Heart right ventricle (tissue), 16 donors: ENCODE data around the gene UBE2C. TPM values are rescaled to one million over a fixed set of nuclear protein-coding genes. Genes with fewer than 3 reads are reported as not detected.

ENCODE experiments used
- ATAC-seq, 8 donors: fragments of 200-7000 bp; cut with Tn5 transposase; one replicate each; pipeline ENCODE4 v1.9.1; 2020; ENCODE audit warnings: mild to moderate bottlenecking in 8 of 8, moderate library complexity in 8 of 8, moderate number of reproducible peaks in 1 of 8
- DNase-seq, 2 donors: peaks; one replicate each; pipeline ENCODE4 v3.0.0-alpha.2; 2020
- H3K27ac ChIP-seq, 10 donors: fragments of 200-600 bp; sonication (generic) in 2 of 10; one replicate each; pipeline versions ENCODE4 v1.5.0 to v1.8.0; 2020 to 2022; ENCODE audit warnings: mild to moderate bottlenecking in 3 of 10
- H3K27me3 ChIP-seq, 7 donors: fragments of 200-600 bp; one replicate each; pipeline ENCODE4 v1.8.0; 2021 to 2022; ENCODE audit warnings: mild to moderate bottlenecking in 2 of 7
- H3K36me3 ChIP-seq, 9 donors: fragments of 200-600 bp; sonication (generic) in 1 of 9; one replicate each; pipeline versions ENCODE4 v1.5.0 to v1.8.0; 2020 to 2022; ENCODE audit warnings: mild to moderate bottlenecking in 2 of 9
- H3K4me1 ChIP-seq, 9 donors: fragments of 200-600 bp; sonication (generic) in 1 of 9; one replicate each; pipeline versions ENCODE4 v1.5.0 to v1.8.0; 2020 to 2022; ENCODE audit warnings: mild to moderate bottlenecking in 4 of 9
- H3K4me3 ChIP-seq, 10 donors: fragments of 200-600 bp; sonication (generic) in 2 of 10; one replicate each; pipeline versions ENCODE4 v1.5.0 to v1.8.0; 2020 to 2022; ENCODE audit warnings: mild to moderate bottlenecking in 7 of 10, moderate library complexity in 2 of 10
- H3K9me3 ChIP-seq, 11 donors: fragments of 200-600 bp in 10 of 11; sonication (generic) in 2 of 11; one replicate each; pipeline versions ENCODE4 v1.5.0 to v1.8.0; 2013 to 2022; ENCODE audit warnings: mild to moderate bottlenecking in 2 of 11, control low read depth in 1 of 11, moderate library complexity in 1 of 11
- CTCF ChIP-seq, 9 donors: fragments of 200-600 bp; sonication (generic) in 2 of 9; IDR thresholded peaks; one replicate each; pipeline versions ENCODE4 v1.5.0 to v1.8.0; 2021 to 2022; ENCODE audit warnings: antibody characterized with exemption in 9 of 9, mild to moderate bottlenecking in 5 of 9, moderate library complexity in 1 of 9
- WGBS, 2 donors: extraction: QIAGEN DNeasy Blood & Tissue Kit; methylation state at CpG; one replicate each; pipeline ENCODE4 v1.1.7; 2013; ENCODE audit warnings: inconsistent platforms in 1 of 2; 5-methylcytosine and 5-hydroxymethylcytosine counted together
- intact Hi-C, 10 donors: fragments of 100-400 bp; cut with DNase I; formaldehyde crosslinking; loops; one replicate each; pipeline versions ENCODE4 v1.11.1 to v1.14.2; 2022
- polyA plus RNA-seq, 2 donors: library from polyadenylated mRNA; stranded (reverse); fragments of 200-250 nt; gene quantifications; one replicate each; pipeline ENCODE4 v1.2.3, GENCODE V29; 2013
- total RNA-seq, 10 donors: library from RNA; stranded (reverse); fragmentation: NEBNext Ultra II Directional in 3 of 10; extraction: Animal tissue kit (Norgen Biotek cat#: 25700) in 3 of 10; gene quantifications; one replicate each; pipeline versions ENCODE4 v1.2.1 to v1.2.4, GENCODE V29; 2021 to 2023
- donor health status: Arrhythmogenic right ventricular cardiomyopathy.
- donor health status: ischemic (EF 13 %, LVEDD 7.1; RV severe dilation, severe dysfunction).
- donor health status: healthy with polysubstance abuse.
- donor health status: DM: no; HTN: yes; CAD: no.
- donor health status: DM: no; HTN: no; CAD: no.
- donor health status: ischemic (EF 25% LVEDD 6.9; RV normal size, moderate dysfunction).
- donor health status: ischemic (EF 25% LVEDD 5.7; RV mildly dilated, moderate dysfunction).
- donor health status: healthy.
- donor health status: DM: yes; HTN: yes; CAD: no.
- donor health status: Ischemic cardiomyopathy.
- donor health status: ischemic (EF 35%, LVEDD 5.7; RV mildly dilated, moderate dysfunction).
- donor health status: nonischemic (EF 11% LVEDD 7.7; RV severe dilation, severe dysfunction).
- donor health status: DM: yes; HTN: yes; CAD: no.
- donor health status: PGD.
- donor health status: ischemic (EF 29% LVEDD 5.4; RV normal size, mild dysfunction).
- donor health status: nonischemic (EF 23%, LVEDD 6.1; RV moderate dilation, normal function).

The UBE2C gene
- total and polyA plus RNA-seq, 12 donors: 0.37 to 8.6 (median 1.1) TPM; not detected in 2

- ATAC-seq: no peak
- intact Hi-C loops: no loop called here
Observed at GRCh38 chr20:45781391-45781931, 31.0 kb upstream of the UBE2C start.

DNA sequence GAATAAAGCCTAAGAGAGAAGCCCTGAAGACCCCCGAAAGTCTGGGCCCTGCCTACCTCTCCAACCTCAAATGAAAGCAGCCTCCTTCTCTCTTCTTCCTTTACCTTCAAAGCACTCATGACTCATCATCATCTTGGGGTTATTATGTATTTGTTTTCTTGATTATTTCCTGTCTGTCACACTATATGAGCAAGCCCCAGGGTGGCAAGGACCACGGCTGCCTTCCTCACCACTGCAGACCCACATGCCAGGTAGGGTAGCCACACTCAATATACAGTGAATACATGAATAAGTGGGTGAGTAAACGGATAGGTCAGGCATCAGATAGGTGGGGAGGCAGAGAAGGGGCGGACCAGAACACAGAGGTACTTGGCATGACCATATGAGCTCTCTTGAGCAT is 29.6 kb upstream of the UBE2C start:
- no peak for TF ChIP-seq CTCF (IDR thresholded peaks at IDR 0.05)
- H3K27me3 ChIP-seq: no peaks in the 10 kb centered on the region
- H3K27ac ChIP-seq: no peak overlapping the region
- intact Hi-C loops: no loop called here
- no peak overlapping the region for H3K4me3 ChIP-seq
- no peaks in the 10 kb centered on the region for H3K9me3 ChIP-seq
- DNase-seq (no peak), ATAC-seq (no peak)
- WGBS, 2 donors: 67 to 74% methylated on average over 4 of the region's 4 CpGs
- no peaks in the 10 kb centered on the region for H3K36me3 ChIP-seq
- H3K4me1 ChIP-seq: peaks cover 0 to 27% (median 4%) of the 10 kb centered on the region in 9 donors

More at GRCh38 chr20:45781391-45781931, 31.0 kb upstream of the UBE2C start:
- no peaks in the 10 kb centered on the region for H3K9me3 ChIP-seq
- TF ChIP-seq CTCF (IDR thresholded peaks at IDR 0.05): no peak
- 67 to 75% methylated on average over 4 of the region's 4 CpGs for WGBS, 2 donors
- no peaks in the 10 kb centered on the region for H3K36me3 ChIP-seq
- no peak overlapping the region for H3K4me3 ChIP-seq
- peak overlapping the region in 3 of 10 donors; percentile 1 to 19 (median 7) for H3K27ac ChIP-seq
- peaks cover 0 to 27% (median 4%) of the 10 kb centered on the region in 9 donors for H3K4me1 ChIP-seq
- peaks cover 0 to 3% (median 0%) of the 10 kb centered on the region in 7 donors for H3K27me3 ChIP-seq
- no peak for DNase-seq

DNA sequence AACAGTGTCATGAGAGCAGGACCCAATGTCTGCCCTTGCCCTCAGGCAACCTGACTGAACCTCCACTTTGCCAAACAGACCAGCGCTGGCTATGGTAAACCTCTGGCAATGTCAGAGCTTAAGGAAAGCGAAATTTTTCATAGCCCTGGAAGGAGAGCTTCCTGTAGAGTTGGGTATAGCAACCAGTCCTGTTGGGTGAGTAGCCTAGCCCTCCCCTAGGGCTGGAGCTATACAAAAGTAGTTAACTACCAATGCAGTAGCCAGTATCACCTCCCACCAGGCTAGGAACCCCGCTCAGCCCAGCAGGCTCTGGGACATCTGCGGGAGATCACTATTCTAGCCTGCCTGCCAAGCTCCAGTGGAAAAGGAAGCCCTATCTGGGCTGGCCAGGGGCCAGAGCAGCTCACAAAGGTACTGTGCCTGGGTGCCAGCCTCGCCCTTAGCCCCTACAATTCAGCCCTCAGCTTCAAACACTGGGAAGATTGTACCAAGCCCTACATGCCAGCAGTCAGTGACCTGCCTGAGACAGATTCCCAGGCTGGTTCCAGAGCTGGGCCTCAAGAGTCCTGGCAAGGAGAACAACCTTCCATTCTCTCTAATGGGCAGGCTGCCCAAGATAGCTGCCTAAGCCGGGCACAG is 28.7 kb upstream of the UBE2C start:
- 54 to 57% methylated on average over 6 of the region's 6 CpGs for WGBS, 2 donors
- DNase-seq (peak; percentile 38 to 56), ATAC-seq (peak in 6 of 8 donors; percentile 44 to 85 (median 79))
- intact Hi-C loops: no loop called here
- no peaks in the 10 kb centered on the region for H3K27me3 ChIP-seq
- peaks cover 0 to 20% (median 4%) of the 10 kb centered on the region in 9 donors for H3K4me1 ChIP-seq
- no peak overlapping the region for H3K4me3 ChIP-seq
- TF ChIP-seq CTCF (IDR thresholded peaks at IDR 0.05): no peak
- no peaks in the 10 kb centered on the region for H3K9me3 ChIP-seq
- H3K36me3 ChIP-seq: no peaks in the 10 kb centered on the region
- H3K27ac ChIP-seq: peak overlapping the region in 3 of 10 donors; percentile 19 to 24 (median 21)

DNA sequence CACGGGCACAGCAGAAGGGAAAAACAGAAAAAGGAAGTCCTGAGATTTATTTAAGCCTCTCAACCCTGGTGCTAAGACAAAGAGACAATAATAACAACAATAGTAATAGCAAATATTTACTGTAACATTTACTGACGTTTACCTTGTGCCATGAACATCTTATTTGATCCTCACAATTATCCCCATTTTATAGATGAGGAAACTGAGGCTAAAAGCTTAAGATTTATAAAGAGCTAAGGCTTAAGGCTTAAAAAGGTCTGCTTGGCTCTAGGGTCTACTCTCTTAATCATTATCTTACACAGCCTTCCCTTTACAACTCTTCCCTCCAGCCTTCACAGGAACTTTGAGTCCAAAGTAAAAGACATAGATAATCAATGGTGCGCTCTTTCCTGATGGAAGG is 24.1 kb upstream of the UBE2C start:
- no peak overlapping the region for H3K27ac ChIP-seq
- H3K36me3 ChIP-seq: peaks cover 0 to 3% (median 0%) of the 10 kb centered on the region in 9 donors
- DNase-seq (no peak), ATAC-seq (no peak)
- H3K9me3 ChIP-seq: no peaks in the 10 kb centered on the region
- no peak for TF ChIP-seq CTCF (IDR thresholded peaks at IDR 0.05)
- H3K4me1 ChIP-seq: peaks cover 5 to 28% (median 12%) of the 10 kb centered on the region in 9 donors
- H3K4me3 ChIP-seq: no peak overlapping the region
- 70 to 72% methylated on average over 3 of the region's 3 CpGs for WGBS, 2 donors
- no peaks in the 10 kb centered on the region for H3K27me3 ChIP-seq
- intact Hi-C loops: no loop called here
